Neutrophil (primary cell): ENCODE measurements around the gene SLC4A8.

Experiments
- H3K27ac ChIP-seq: fragments of 200-600 bp; sonication (generic); 2 replicates; pipeline ENCODE4 v1.5.1; 2016; ENCODE audit warnings: mild to moderate bottlenecking, moderate library complexity
- H3K27me3 ChIP-seq: fragments of 200-600 bp; sonication (generic); 2 replicates; pipeline ENCODE4 v1.6.0; 2016; ENCODE audit warnings: mild to moderate bottlenecking
- H3K36me3 ChIP-seq: fragments of 200-600 bp; sonication (generic); 2 replicates; pipeline ENCODE4 v1.5.1; 2017
- H3K4me1 ChIP-seq, 2 experiments: fragments of 200-600 bp in 1 of 2; sonication (generic) in 1 of 2; 1 replicate in 1 of 2; 2 replicates in 1 of 2; pipeline versions ENCODE4 v1.5.1 to v1.6.1; 2013 to 2016; ENCODE audit warnings: low read depth in 1 of 2, low read length in 1 of 2, mild to moderate bottlenecking in 1 of 2, moderate library complexity in 1 of 2; ENCODE audit not compliant: control insufficient read depth in 1 of 2, insufficient read depth in 1 of 2
- H3K4me3 ChIP-seq, 2 experiments: fragments of 200-600 bp in 1 of 2; sonication (generic) in 1 of 2; 1 replicate in 1 of 2; 2 replicates in 1 of 2; pipeline ENCODE4 v1.5.1; 2013 to 2016; ENCODE audit warnings: low read depth in 1 of 2, low read length in 1 of 2, mild to moderate bottlenecking in 1 of 2, moderate library complexity in 1 of 2
- H3K9me3 ChIP-seq: fragments of 200-600 bp; sonication (generic); 2 replicates; pipeline ENCODE4 v1.5.1; 2016
- CTCF ChIP-seq: fragments of 200-600 bp; sonication (generic); IDR thresholded peaks from 2 replicates; pipeline ENCODE4 v1.5.1; 2016; ENCODE audit warnings: antibody characterized with exemption

Gene SLC4A8

GRCh38 chr12:51517316-51517715, 92.7 kb downstream of the SLC4A8 start:
- H3K36me3 ChIP-seq = no peaks in the 10 kb centered on the region
- TF ChIP-seq CTCF = no peak
- H3K27ac ChIP-seq = no peak overlapping the region

DNA sequence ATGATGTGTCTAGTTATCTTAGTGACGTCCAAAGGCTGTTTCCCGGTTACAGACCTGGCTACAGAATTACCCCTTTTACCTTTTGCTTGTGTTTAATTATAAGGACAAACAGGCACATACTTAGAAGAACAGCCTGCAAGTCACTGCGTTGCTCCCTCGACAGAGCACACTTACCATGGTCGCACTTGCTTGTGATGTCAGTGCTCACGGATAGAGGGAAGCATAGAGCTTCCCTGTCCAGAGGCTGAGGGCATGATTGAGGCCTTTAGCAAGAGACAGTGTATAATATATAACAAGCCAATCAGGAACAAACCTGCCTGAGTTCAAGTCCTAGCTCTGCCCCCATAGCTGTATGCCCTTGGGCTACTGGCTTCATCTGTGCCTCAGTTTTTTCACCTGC, 93.2 kb downstream of the SLC4A8 start:
- Histone ChIP-seq H3K36me3 (no peaks in the 10 kb centered on the region), H3K4me1 (no peaks in the 10 kb centered on the region), H3K27me3 (no peaks in the 10 kb centered on the region), H3K9me3 (no peaks in the 10 kb centered on the region), H3K27ac (no peak overlapping the region), H3K4me3 (no peak overlapping the region)
- TF ChIP-seq CTCF = no peak

More at GRCh38 chr12:51517316-51517715, 92.7 kb downstream of the SLC4A8 start:
- no peak overlapping the region for H3K4me3 ChIP-seq
- H3K9me3 ChIP-seq = no peaks in the 10 kb centered on the region
- no peaks in the 10 kb centered on the region for H3K4me1 ChIP-seq
- no peaks in the 10 kb centered on the region for H3K27me3 ChIP-seq

DNA sequence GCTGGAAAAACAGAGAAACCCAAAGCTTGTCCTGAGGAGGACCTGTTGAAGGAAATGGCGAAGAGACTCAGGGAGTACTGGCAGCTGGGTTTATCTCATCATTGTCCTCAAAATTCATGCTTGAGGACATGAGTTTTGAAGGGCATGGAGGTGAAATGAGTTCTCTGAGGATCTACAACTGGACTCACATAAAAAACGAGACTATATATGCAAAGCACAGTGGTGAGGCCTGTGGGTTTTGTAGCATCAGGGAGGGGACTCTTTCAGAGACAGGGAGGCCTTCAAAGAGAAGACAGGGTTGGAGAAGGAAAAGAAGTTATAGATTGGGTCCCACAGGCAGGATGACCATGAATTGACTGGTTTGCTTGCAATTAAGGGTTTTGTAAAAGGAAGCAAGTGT, 95.1 kb downstream of the SLC4A8 start:
- H3K27ac ChIP-seq = no peak overlapping the region
- H3K4me1 ChIP-seq = no peaks in the 10 kb centered on the region
- no peaks in the 10 kb centered on the region for H3K27me3 ChIP-seq
- H3K9me3 ChIP-seq = no peaks in the 10 kb centered on the region
- no peak for TF ChIP-seq CTCF
- no peak overlapping the region for H3K4me3 ChIP-seq
- H3K36me3 ChIP-seq = no peaks in the 10 kb centered on the region

DNA sequence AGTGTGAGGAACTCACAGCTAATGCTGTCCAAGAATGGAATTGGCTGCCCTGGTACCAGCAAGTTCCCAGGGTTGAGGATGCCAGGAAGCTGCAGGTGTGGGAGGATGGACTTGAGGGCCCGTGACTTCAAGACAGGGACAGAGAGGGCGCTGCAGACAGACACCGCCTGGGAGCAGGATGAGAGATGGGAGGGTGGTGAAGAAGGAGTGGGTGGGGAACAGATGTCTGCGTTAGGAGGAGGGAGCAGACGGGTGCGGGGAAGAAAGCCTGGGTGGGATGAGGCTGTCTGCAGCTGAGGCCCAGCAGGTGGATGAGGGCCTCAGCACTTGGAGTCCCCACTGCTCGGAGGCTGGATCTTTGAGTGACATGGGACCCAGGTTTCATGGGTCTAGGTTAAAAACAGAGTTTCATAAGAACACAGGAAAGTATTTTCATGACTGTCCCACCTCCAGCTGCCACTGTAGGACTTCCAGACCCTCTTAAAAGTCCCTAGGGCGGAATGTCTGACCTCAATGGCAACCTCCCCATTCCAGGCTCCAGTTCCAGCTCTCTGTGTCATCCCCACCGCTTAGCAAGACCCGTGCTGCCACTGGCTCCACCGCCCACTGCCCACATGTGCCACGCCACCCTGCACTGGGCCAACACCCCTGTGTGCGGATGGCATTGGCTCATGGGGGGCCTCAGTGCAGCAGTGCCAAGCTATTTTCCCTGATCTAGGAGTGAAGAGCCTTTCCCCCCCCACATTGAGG, 96.1 kb downstream of the SLC4A8 start:
- no peak overlapping the region for H3K4me3 ChIP-seq
- no peaks in the 10 kb centered on the region for H3K4me1 ChIP-seq
- no peak overlapping the region for H3K27ac ChIP-seq
- no peaks in the 10 kb centered on the region for H3K36me3 ChIP-seq
- TF ChIP-seq CTCF = no peak
- no peaks in the 10 kb centered on the region for H3K9me3 ChIP-seq
- H3K27me3 ChIP-seq = no peaks in the 10 kb centered on the region

GRCh38 chr12:51521554-51522276, 97.1 kb downstream of the SLC4A8 start:
- no peak for TF ChIP-seq CTCF
- no peaks in the 10 kb centered on the region for H3K9me3 ChIP-seq
- H3K27ac ChIP-seq = no peak overlapping the region
- H3K36me3 ChIP-seq = no peaks in the 10 kb centered on the region
- H3K27me3 ChIP-seq = no peaks in the 10 kb centered on the region
- no peaks in the 10 kb centered on the region for H3K4me1 ChIP-seq
- H3K4me3 ChIP-seq = no peak overlapping the region
